ENCODE measurements around the gene TCF7.

TCF7 gene

DNA sequence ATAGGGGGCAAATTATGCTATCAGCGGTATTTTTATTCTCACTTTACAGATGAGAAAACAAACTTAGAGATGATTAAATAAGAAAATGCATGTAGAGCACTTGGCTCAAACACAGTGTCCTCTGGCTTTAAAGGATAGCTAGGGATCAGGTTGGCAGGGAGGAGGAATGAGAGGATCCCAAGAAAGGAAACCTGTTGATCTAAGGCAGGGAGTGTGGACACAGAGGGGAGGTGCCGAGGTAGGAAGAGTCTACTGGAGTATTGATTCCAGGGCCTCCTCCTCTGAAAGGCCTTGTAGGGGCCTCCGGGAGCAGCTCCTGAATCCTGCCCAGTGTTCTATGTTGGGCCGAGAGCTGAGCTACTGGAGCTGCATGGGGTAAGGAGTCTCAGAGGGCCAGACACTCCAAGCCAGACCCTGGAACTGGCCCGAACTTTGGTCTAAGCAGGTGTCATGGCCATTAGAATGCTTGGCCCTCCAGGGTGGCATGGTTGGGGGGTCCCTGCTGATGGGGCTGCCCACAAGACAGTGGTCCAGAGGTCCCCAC, 30.4 kb upstream of the TCF7 start:
- in situ Hi-C loops (cut with MboI; ENCODE audit: low sequenced_read_pairs, unreplicated experiment), result no loop called here
- TF ChIP-seq, protein P1, sequence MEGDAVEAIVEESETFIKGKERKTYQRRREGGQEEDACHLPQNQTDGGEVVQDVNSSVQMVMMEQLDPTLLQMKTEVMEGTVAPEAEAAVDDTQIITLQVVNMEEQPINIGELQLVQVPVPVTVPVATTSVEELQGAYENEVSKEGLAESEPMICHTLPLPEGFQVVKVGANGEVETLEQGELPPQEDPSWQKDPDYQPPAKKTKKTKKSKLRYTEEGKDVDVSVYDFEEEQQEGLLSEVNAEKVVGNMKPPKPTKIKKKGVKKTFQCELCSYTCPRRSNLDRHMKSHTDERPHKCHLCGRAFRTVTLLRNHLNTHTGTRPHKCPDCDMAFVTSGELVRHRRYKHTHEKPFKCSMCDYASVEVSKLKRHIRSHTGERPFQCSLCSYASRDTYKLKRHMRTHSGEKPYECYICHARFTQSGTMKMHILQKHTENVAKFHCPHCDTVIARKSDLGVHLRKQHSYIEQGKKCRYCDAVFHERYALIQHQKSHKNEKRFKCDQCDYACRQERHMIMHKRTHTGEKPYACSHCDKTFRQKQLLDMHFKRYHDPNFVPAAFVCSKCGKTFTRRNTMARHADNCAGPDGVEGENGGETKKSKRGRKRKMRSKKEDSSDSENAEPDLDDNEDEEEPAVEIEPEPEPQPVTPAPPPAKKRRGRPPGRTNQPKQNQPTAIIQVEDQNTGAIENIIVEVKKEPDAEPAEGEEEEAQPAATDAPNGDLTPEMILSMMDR (IDR thresholded peaks at IDR 0.05; ENCODE audit: borderline replicate concordance, control extremely low read depth, extremely low read depth, insufficient read depth, missing control alignments), result no peak
- DNase-seq (ENCODE audit: low spot score), result no peak

DNA sequence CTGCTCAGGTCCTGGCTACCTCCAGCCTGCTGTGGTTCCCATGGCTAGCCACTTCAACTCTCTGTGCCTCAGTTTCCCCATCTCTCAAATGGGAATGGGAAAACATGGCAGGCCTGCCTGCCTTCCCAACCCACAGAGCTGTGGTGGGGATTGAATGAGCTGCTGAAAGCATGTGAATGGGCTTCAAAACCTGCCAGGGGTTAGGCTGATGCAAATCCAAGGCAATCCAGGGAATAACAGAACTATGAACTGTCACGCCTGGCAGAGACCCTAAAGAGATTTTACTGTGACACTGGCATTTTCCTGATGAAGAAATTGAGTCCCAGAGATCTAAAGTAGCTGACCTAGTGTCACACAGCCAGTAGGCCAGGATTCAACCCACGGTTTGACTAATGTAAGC, 29.9 kb upstream of the TCF7 start:
- TF ChIP-seq, protein P1 (IDR thresholded peaks at IDR 0.05; ENCODE audit: borderline replicate concordance, control extremely low read depth, extremely low read depth, insufficient read depth, missing control alignments), result no peak
- no peak for DNase-seq (ENCODE audit: low spot score)
- in situ Hi-C loops (cut with MboI; ENCODE audit: low sequenced_read_pairs, unreplicated experiment), result no loop called here

GRCh38 chr5:134085411-134085810, 29.1 kb upstream of the TCF7 start:
- TF ChIP-seq, protein P1 (IDR thresholded peaks at IDR 0.05; ENCODE audit: borderline replicate concordance, control extremely low read depth, extremely low read depth, insufficient read depth, missing control alignments), result no peak
- in situ Hi-C loops (cut with MboI; ENCODE audit: low sequenced_read_pairs, unreplicated experiment), result no loop called here

DNA sequence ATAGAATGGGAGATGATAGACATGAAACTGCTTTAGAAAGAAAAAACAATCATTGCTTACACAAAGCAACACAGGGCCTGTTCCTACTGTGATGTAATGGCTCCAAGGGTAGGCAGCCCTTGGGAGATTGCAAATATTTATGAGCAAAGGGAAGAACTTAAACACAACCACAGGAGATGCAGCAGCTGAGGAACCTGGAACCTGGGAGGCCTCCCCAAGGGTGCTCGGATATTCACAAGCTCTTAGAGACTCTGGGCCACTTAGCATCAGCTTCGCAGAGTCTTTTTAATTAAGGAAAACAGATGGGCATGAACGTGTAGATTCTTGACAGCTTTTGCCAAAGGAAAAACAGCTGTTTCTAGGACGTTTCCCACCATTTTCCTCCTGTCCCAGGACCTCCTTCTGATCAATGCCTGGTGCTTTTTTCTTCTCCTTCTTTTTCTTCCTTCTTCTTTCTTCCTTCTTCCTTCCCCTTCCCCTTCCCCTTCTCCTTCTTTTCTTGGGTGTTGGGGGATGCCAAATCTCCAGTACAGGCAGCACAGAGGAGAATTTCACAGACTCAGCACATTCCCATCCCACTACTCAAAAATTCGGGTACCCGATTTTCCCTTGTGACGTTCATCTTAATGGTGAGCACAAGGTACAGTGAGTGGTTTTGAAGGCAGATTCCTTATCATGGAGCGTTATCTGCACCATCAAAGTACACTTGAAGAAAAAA, 28.1 kb upstream of the TCF7 start:
- DNase-seq (ENCODE audit: low spot score), result no peak
- TF ChIP-seq, protein P1 (IDR thresholded peaks at IDR 0.05; ENCODE audit: borderline replicate concordance, control extremely low read depth, extremely low read depth, insufficient read depth, missing control alignments), result no peak
- in situ Hi-C loops (cut with MboI; ENCODE audit: low sequenced_read_pairs, unreplicated experiment), result no loop called here

More at GRCh38 chr5:134085411-134085810, 29.1 kb upstream of the TCF7 start:
- DNase-seq (ENCODE audit: low spot score), result no peak

- in situ Hi-C loops (cut with MboI; ENCODE audit: low sequenced_read_pairs, unreplicated experiment), result no loop called here
- DNase-seq (ENCODE audit: low spot score), result no peak
These were observed 27.6 kb upstream of the TCF7 start for GRCh38 chr5:134086943-134087305.

DNA sequence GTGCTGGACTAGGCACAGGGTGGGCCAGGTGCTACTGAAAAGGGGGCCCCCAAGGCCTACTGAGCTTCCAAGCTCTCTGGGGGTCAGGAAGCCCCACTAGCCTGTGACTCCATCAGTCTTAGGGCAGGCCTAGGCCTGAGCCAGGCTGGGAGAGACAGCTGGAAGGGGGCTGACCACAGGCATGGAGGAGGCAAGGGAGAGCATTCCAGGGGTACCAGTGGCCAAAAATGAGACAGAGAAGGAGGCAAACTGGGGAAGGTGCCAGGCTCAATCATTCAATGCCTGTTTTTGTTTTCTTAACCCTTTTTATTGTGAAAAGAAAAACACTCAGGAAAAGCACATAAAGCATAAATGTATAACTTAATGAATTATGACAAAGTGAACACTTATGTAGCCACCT, 26.2 kb upstream of the TCF7 start:
- no peak for DNase-seq (ENCODE audit: low spot score)
- in situ Hi-C loops (cut with MboI; ENCODE audit: low sequenced_read_pairs, unreplicated experiment), result no loop called here
- TF ChIP-seq, protein P1 (IDR thresholded peaks at IDR 0.05; ENCODE audit: borderline replicate concordance, control extremely low read depth, extremely low read depth, insufficient read depth, missing control alignments), result no peak

More at GRCh38 chr5:134086943-134087305, 27.6 kb upstream of the TCF7 start:
- TF ChIP-seq, protein P1 (IDR thresholded peaks at IDR 0.05; ENCODE audit: borderline replicate concordance, control extremely low read depth, extremely low read depth, insufficient read depth, missing control alignments), result no peak

Measured in GM13976 (cell line).